Prostate gland (tissue), 2 donors: ENCODE data around the gene STUM. TPM values are rescaled to one million over a fixed set of nuclear protein-coding genes. Genes with fewer than 3 reads are reported as not detected.

Source experiments
- DNase-seq: peaks from one replicate; pipeline ENCODE4 v3.0.0-alpha.2; 2019; ENCODE audit warnings: low spot score
- H3K27ac ChIP-seq, 2 donors: fragments of 200-600 bp; sonication (generic); 2 replicates each; pipeline ENCODE4 v1.5.1; 2017 to 2019
- H3K27me3 ChIP-seq: fragments of 200-600 bp; sonication (generic); replicated peaks from 2 replicates; pipeline ENCODE4 v1.5.1; 2019; ENCODE audit not compliant: insufficient read depth
- H3K36me3 ChIP-seq, 2 donors: fragments of 200-600 bp; sonication (generic); 1 replicate in 1 of 2; 2 replicates in 1 of 2; pipeline versions ENCODE4 v1.5.1 to v1.8.1; 2017 to 2019
- H3K4me1 ChIP-seq: fragments of 200-600 bp; sonication (generic); replicated peaks from 2 replicates; pipeline ENCODE4 v1.5.1; 2019
- H3K4me3 ChIP-seq, 2 donors: fragments of 200-600 bp; sonication (generic); 2 replicates each; pipeline ENCODE4 v1.5.1; 2017 to 2019
- H3K9me3 ChIP-seq: fragments of 200-600 bp; sonication (generic); 2 replicates; pipeline ENCODE4 v1.5.1; 2017
- CTCF ChIP-seq, 4 experiments: fragments of 200-600 bp in 2 of 4; fragments of 450-650 bp in 2 of 4; sonication (generic) in 2 of 4; IDR thresholded peaks; 1 replicate in 3 of 4; 2 replicates in 1 of 4; pipeline ENCODE4 v1.5.1; 2016 to 2019; ENCODE audit warnings: antibody characterized with exemption in 4 of 4, mild to moderate bottlenecking in 2 of 4, moderate library complexity in 2 of 4
- POLR2A ChIP-seq: fragments of 450-650 bp; IDR thresholded peaks from one replicate; pipeline ENCODE4 v1.6.1; 2016; ENCODE audit warnings: antibody characterized with exemption, mild to moderate bottlenecking
- POLR2AphosphoS5 ChIP-seq: sonication (generic); formaldehyde crosslinking; IDR thresholded peaks from one replicate; pipeline ENCODE4 v1.6.1; 2017; ENCODE audit warnings: antibody characterized with exemption
- whole genome bisulfite sequencing: methylation state at CpG from one replicate; pipeline ENCODE4 v1.1.5; 2018; 5-methylcytosine and 5-hydroxymethylcytosine counted together
- intact Hi-C: fragments of 100-400 bp; cut with DNase I; formaldehyde crosslinking; loops from one replicate; pipeline ENCODE4 v1.14.2; 2022
- total RNA-seq, 2 donors: library from RNA; depleted of rRNA; stranded (reverse); fragments of >200 nt; gene quantifications; one replicate each; pipeline ENCODE4 v1.1.0, GENCODE V29; 2016

Gene STUM
- total RNA-seq, 2 donors from 2014 or later = 1.9 to 4.3 TPM

GRCh38 chr1:226650236-226650841, 101.8 kb downstream of the STUM start:
- 77% methylated on average over 10 of the region's 11 CpGs for WGBS
- TF ChIP-seq CTCF (IDR thresholded peaks at IDR 0.05) (no peak), POLR2A (no peak), POLR2AphosphoS5 (no peak)
- H3K4me1 ChIP-seq = peaks cover 12% of the 10 kb centered on the region
- intact Hi-C loops = no loop called here
- H3K9me3 ChIP-seq = no peaks in the 10 kb centered on the region
- peak overlapping the region in 1 of 2 donors; percentile 42 for H3K27ac ChIP-seq
- H3K4me3 ChIP-seq = no peak overlapping the region
- no peak for DNase-seq
- no peaks in the 10 kb centered on the region for H3K27me3 ChIP-seq
- peaks cover 3 to 15% of the 10 kb centered on the region in 2 donors for H3K36me3 ChIP-seq

GRCh38 chr1:226651041-226651731, 102.6 kb downstream of the STUM start:
- Histone ChIP-seq H3K36me3 (peaks cover 3 to 15% of the 10 kb centered on the region in 2 donors), H3K27me3 (no peaks in the 10 kb centered on the region)
- no peak for TF ChIP-seq POLR2A
- TF ChIP-seq CTCF (IDR thresholded peaks at IDR 0.05) = no peak
- TF ChIP-seq POLR2AphosphoS5 = no peak

GRCh38 chr1:226651732-226652105, 103.2 kb downstream of the STUM start:
- no peak for DNase-seq
- 85% methylated on average over 4 of the region's 4 CpGs for WGBS

More at GRCh38 chr1:226651041-226651731, 102.6 kb downstream of the STUM start:
- Histone ChIP-seq H3K27ac (peak overlapping the region in 1 of 2 donors; percentile 12), H3K4me1 (peaks cover 5% of the 10 kb centered on the region), H3K4me3 (no peak overlapping the region), H3K9me3 (no peaks in the 10 kb centered on the region)
- intact Hi-C loops = no loop called here
- WGBS = 89% methylated on average over 12 of the region's 12 CpGs
- no peak for DNase-seq

GRCh38 chr1:226652613-226653012, 104.0 kb downstream of the STUM start:
- WGBS = 94% methylated on average over 5 of the region's 6 CpGs
- H3K27ac ChIP-seq = no peak overlapping the region
- TF ChIP-seq POLR2AphosphoS5 (no peak), CTCF (IDR thresholded peaks at IDR 0.05) (no peak), POLR2A (no peak)
- peaks cover 8% of the 10 kb centered on the region for H3K4me1 ChIP-seq
- peaks cover 0 to 5% of the 10 kb centered on the region in 2 donors for H3K36me3 ChIP-seq
- no peak for DNase-seq
- H3K4me3 ChIP-seq = no peak overlapping the region
- intact Hi-C loops = loop anchor here (2.0 kb wide), 1 partner anchor 58 kb away; no protein-coding TSS in a partner anchor
- no peaks in the 10 kb centered on the region for H3K9me3 ChIP-seq
- H3K27me3 ChIP-seq = no peaks in the 10 kb centered on the region

More at GRCh38 chr1:226651732-226652105, 103.2 kb downstream of the STUM start:
- H3K27me3 ChIP-seq = no peaks in the 10 kb centered on the region
- peaks cover 1 to 14% of the 10 kb centered on the region in 2 donors for H3K36me3 ChIP-seq
- H3K4me1 ChIP-seq = peaks cover 3% of the 10 kb centered on the region
- intact Hi-C loops = loop anchor here (2.0 kb wide), 1 partner anchor 59 kb away; no protein-coding TSS in a partner anchor
- H3K9me3 ChIP-seq = no peaks in the 10 kb centered on the region
- no peak for TF ChIP-seq CTCF (IDR thresholded peaks at IDR 0.05)
- no peak for TF ChIP-seq POLR2AphosphoS5
- TF ChIP-seq POLR2A = no peak
- peak overlapping the region in 1 of 2 donors; percentile 12 for H3K27ac ChIP-seq
- no peak overlapping the region for H3K4me3 ChIP-seq
